ENCODE results near the gene TRPM1.
A peak's percentile ranks its signal among the peaks of the same experiment; 100 is the strongest.

The TRPM1 gene

DNA sequence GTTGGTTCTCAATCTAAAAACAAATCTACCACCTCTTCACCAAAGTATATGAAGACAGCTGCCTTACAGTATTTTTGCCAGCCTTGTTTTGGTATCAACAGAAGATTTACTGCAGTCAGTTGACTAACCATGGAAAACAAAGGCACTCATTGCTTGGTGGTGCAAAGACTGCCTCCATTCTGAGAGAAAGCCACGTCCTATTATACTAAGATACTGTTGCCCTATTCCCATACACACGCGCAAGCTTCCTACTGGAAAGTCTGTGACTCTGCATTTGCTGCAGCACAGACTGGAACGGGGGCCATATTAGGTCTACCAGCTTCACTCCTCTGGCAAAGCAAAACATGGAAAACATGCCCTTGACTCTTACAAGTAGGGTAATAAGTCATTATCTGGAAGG is 128.1 kb downstream of the TRPM1 start:
- no peak for DNase-seq (ENCODE audit: low spot score)

GRCh38 chr15:30969724-30970123 is 131.8 kb downstream of the TRPM1 start:
- DNase-seq (ENCODE audit: low spot score), result no peak

DNA sequence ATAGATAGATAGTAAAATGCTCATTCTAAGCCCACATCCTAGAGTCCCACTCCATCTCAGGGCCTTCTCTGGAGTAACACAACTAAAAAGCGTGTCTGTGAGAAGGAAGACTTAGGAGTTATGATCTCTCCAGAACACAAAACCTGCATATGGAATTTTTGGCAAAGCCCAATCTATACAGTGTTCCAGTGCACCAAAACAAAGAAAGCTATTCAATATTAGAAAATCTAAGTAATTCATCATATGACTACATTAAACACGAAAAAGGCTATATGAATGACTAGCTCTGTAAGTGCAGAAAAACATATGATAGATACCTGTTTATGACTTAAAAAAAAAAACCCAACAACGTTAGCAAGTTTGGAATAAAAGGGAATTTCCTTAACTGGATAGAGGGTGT is 137.8 kb downstream of the TRPM1 start:
- DNase-seq (ENCODE audit: low spot score), result no peak

GRCh38 chr15:30962659-30963058 is 138.9 kb downstream of the TRPM1 start:
- DNase-seq (ENCODE audit: low spot score), result no peak

GRCh38 chr15:30962079-30962478 is 139.4 kb downstream of the TRPM1 start:
- DNase-seq (ENCODE audit: low spot score), result no peak

- no peak for DNase-seq (ENCODE audit: low spot score)
These were observed 143.3 kb downstream of the TRPM1 start for GRCh38 chr15:30958219-30958618.

GRCh38 chr15:30956216-30957124 is 145.1 kb downstream of the TRPM1 start:
- DNase-seq (ENCODE audit: low spot score), result no peak

- DNase-seq (ENCODE audit: low spot score), result no peak
These were observed 146.9 kb downstream of the TRPM1 start for GRCh38 chr15:30954674-30955073.

DNA sequence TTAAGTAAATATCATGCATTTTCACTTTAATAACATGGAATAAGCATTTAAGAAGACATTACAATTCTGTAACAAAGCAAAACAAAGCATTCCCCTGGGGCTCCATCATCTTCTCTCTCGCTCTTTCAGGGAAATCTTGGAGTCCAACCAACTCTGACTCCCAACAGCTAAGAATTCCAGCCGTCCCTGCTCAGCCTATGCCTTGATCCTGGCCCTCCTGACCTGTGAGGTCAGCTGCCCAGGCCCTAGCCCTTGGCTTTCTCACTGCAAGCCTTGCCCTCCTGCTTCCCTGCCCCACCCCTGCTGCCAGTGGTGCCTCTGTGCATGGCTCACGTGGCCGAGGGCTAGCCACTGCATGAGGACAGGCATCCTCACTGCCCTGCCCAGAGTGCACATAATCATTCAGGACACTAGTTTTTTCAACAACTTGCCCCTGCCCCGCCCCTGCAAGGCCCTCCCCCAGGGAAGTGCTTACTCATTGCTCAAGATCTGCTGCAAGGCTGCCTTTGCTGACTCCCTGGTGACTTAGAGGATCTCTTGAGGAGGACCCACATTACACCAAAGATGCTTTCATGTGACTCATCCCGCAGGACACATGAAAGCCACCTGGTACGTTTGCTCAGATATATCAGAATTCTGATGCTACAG is 147.7 kb downstream of the TRPM1 start:
- DNase-seq (ENCODE audit: low spot score), result peak; percentile 87

DNA sequence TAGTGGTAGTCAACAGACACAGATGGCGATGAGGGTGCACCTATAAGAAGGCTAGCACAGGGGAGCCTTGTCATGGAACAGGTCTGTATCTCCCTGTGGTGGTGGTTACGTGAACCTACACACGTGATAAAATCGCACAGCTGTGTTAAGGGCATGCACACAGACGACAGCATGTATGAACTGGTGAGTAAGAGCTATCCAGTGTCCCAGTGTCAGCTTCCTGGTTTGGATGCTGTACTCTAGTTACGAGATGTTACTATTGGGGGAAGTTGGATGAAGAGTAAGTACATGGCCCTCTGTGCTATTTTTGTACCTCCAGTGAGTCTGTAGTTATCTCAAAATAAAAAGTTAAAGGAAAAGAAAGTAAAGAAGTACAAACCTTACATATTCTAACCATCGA is 148.3 kb downstream of the TRPM1 start:
- DNase-seq (ENCODE audit: low spot score), result no peak

Data from RKO (cell line).